B cell (primary cell): ENCODE data around the gene CABLES1. TPM values are rescaled to one million over a fixed set of nuclear protein-coding genes. Genes with fewer than 3 reads are reported as not detected.

ENCODE experiments used
- ATAC-seq: fragments of 200-7000 bp; cut with Tn5 transposase; one replicate; pipeline ENCODE4 v1.10.0; 2021; ENCODE audit warnings: low read depth, mild to moderate bottlenecking, moderate number of reproducible peaks, moderate library complexity
- CTCF ChIA-PET: fragments of 350-600 bp; sonication (Branson Sonifier 250); formaldehyde crosslinking; loops from one replicate; lab custom pipeline; 2021; ENCODE audit warnings: antibody characterized with exemption, inconsistent platforms; lab: Charles Lee
- POLR2A ChIA-PET: fragments of 350-600 bp; sonication (Branson Sonifier 250); formaldehyde crosslinking; loops from one replicate; lab custom pipeline; 2021; ENCODE audit warnings: antibody characterized with exemption; lab: Charles Lee
- DNase-seq: peaks from one replicate; pipeline ENCODE4 v3.0.0; 2013
- H2AFZ ChIP-seq: 2 replicates; pipeline ENCODE4 v1.6.1; 2012; ENCODE audit warnings: mild to moderate bottlenecking, low read depth, low read length; ENCODE audit not compliant: insufficient read depth, poor library complexity, severe bottlenecking
- H3K27ac ChIP-seq, 2 donors: 1 replicate in 1 of 2; 2 replicates in 1 of 2; pipeline ENCODE4 v1.5.1; 2012 to 2013; ENCODE audit warnings: low read length in 2 of 2, mild to moderate bottlenecking in 2 of 2, moderate library complexity in 1 of 2
- H3K27me3 ChIP-seq, 4 experiments: fragments of 200-600 bp in 1 of 4; sonication (generic) in 1 of 4; replicated peaks in 1 of 4; 1 replicate in 2 of 4; 2 replicates in 2 of 4; pipeline versions ENCODE4 v1.6.1 to v1.7.0; 2013 to 2016; ENCODE audit warnings: low read length in 3 of 4, mild to moderate bottlenecking in 2 of 4, mixed read lengths in 1 of 4, moderate library complexity in 1 of 4; ENCODE audit not compliant: insufficient read depth in 4 of 4, control insufficient read depth in 3 of 4; ENCODE audit errors: control extremely low read depth in 1 of 4
- H3K36me3 ChIP-seq, 2 experiments: replicated peaks in 1 of 2; 1 replicate in 1 of 2; 2 replicates in 1 of 2; pipeline versions ENCODE4 v1.6.1 to v1.7.1; 2013; ENCODE audit warnings: low read length in 1 of 2; ENCODE audit not compliant: insufficient read depth in 2 of 2, control insufficient read depth in 1 of 2; ENCODE audit errors: control extremely low read depth in 1 of 2, extremely low read depth in 1 of 2
- H3K4me1 ChIP-seq, 2 donors: fragments of 200-600 bp in 1 of 2; sonication (generic) in 1 of 2; 1 replicate in 1 of 2; 2 replicates in 1 of 2; pipeline versions ENCODE4 v1.5.1 to v1.6.1; 2013 to 2017; ENCODE audit warnings: low read length in 2 of 2; ENCODE audit not compliant: control insufficient read depth in 2 of 2, insufficient read depth in 2 of 2
- H3K4me2 ChIP-seq: replicated peaks from 2 replicates; pipeline ENCODE3; 2012; ENCODE audit warnings: mild to moderate bottlenecking, low read depth, low read length; ENCODE audit not compliant: poor library complexity, severe bottlenecking
- H3K4me3 ChIP-seq, 5 experiments: fragments of 200-600 bp in 1 of 5; sonication (generic) in 1 of 5; 1 replicate in 3 of 5; 2 replicates in 2 of 5; pipeline versions ENCODE4 v1.5.1 to v1.7.0; 2011 to 2016; ENCODE audit warnings: low read length in 4 of 5, mild to moderate bottlenecking in 4 of 5, low read depth in 2 of 5, control low read depth in 1 of 5, moderate library complexity in 1 of 5; ENCODE audit not compliant: insufficient read depth in 1 of 5; ENCODE audit errors: control extremely low read depth in 1 of 5, extremely low read depth in 1 of 5
- H3K79me2 ChIP-seq: fragments of 200-600 bp; sonication (generic); one replicate; pipeline ENCODE4 v1.6.0; 2016; ENCODE audit warnings: low read length; ENCODE audit not compliant: control insufficient read depth, insufficient read depth
- H3K9ac ChIP-seq: fragments of 200-600 bp; sonication (generic); 2 replicates; pipeline ENCODE4 v1.6.1; 2017; ENCODE audit warnings: mild to moderate bottlenecking, low read length, moderate library complexity
- H3K9me3 ChIP-seq, 3 donors: one replicate each; pipeline versions ENCODE4 v1.6.1 to v1.7.1; 2013; ENCODE audit warnings: low read length in 2 of 3; ENCODE audit not compliant: control insufficient read depth in 2 of 3, insufficient read depth in 1 of 3; ENCODE audit errors: control extremely low read depth in 1 of 3
- H4K20me1 ChIP-seq: 2 replicates; pipeline ENCODE4 v1.6.0; 2012; ENCODE audit warnings: mild to moderate bottlenecking, low read length; ENCODE audit not compliant: insufficient read depth, control insufficient read depth, poor library complexity, severe bottlenecking
- H3K27ac Mint-ChIP-seq: one replicate; pipeline ENCODE4 v1.8.0; 2021; ENCODE audit warnings: mixed read lengths
- H3K27me3 Mint-ChIP-seq: one replicate; pipeline ENCODE4 v1.8.0; 2021; ENCODE audit warnings: mixed read lengths
- H3K4me1 Mint-ChIP-seq: one replicate; pipeline ENCODE4 v1.8.0; 2021; ENCODE audit warnings: mixed read lengths
- H3K4me3 Mint-ChIP-seq: one replicate; pipeline ENCODE4 v1.8.0; 2021; ENCODE audit warnings: mixed read lengths
- H3K9me3 Mint-ChIP-seq: one replicate; pipeline ENCODE4 v1.8.0; 2022; ENCODE audit warnings: mixed read lengths; ENCODE audit not compliant: insufficient read depth
- CTCF ChIP-seq: fragments of 200-600 bp; IDR thresholded peaks from one replicate; pipeline ENCODE4 v1.8.0; 2022; ENCODE audit warnings: antibody characterized with exemption, mild to moderate bottlenecking
- EZH2 ChIP-seq: IDR thresholded peaks from 2 replicates; pipeline ENCODE4 v1.6.1; 2012; ENCODE audit warnings: borderline replicate concordance, low read depth, mild to moderate bottlenecking, moderate library complexity, low read length; ENCODE audit not compliant: insufficient read depth, poor library complexity, severe bottlenecking
- WGBS: methylation state at CpG from one replicate; pipeline ENCODE4 v1.1.5; 2013; ENCODE audit warnings: missing lambda C conversion rate; ENCODE audit not compliant: insufficient coverage; 5-methylcytosine and 5-hydroxymethylcytosine counted together
- intact Hi-C: fragments of 100-400 bp; cut with micrococcal nuclease; formaldehyde crosslinking; loops from one replicate; pipeline ENCODE4 v1.10.0; 2022
- polyA plus RNA-seq: library from polyadenylated mRNA; depleted of rRNA; stranded (reverse); fragments of >200 nt; gene quantifications from 2 replicates; pipeline ENCODE4 v1.2.3, GENCODE V29; 2012
- total RNA-seq, 2 donors: library from RNA; stranded (reverse); fragments of 120-200 nt in 1 of 2; gene quantifications; 1 replicate in 1 of 2; 2 replicates in 1 of 2; pipeline versions ENCODE4 v1.2.3 to v1.2.4, GENCODE V29; 2013 to 2022

The CABLES1 gene
- total and polyA plus RNA-seq, 2 donors (not counting 1 experiment from before 2014, with no cell fraction given): 0.30 to 56.3 TPM

DNA sequence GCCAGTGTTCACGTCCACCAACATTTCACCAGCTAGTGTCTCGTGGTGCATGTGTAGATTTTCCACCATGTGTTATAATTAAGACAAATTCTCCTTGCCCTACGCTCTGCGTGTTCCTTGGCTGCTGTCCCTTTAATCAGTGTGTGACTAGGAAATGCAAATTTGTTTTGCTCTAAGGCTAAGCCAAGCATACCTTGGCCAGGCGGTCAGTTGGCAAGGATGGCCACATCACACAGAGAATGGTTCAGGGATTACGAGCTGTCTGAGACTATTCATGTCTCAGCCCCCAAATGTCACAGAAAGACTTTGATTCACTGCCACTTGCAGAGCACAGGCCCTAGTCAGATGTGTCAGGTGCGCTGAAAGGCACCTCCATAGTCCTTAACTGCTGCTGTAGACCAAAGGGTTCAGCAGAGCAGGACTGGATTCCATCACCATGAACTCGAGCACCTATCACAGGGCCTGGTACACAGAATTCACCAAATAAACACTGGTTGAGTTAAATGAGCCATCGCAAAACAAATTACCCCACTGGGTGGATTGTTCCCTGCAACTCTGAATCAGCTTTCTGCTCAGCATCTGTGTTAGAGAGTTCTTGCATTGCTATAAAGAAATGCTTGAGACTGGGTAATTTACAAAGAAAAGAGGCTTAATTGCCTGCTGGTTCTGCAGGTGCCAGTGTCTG lies 128.4 kb downstream of the CABLES1 start:
- no peak overlapping the region for H3K4me3 Mint-ChIP-seq
- Histone ChIP-seq H3K27me3 (peaks cover 0 to 6% (median 0%) of the 10 kb centered on the region in 4 experiments), H2AFZ (no peak overlapping the region), H3K9me3 (peaks cover 0 to 4% (median under 1%) of the 10 kb centered on the region in 3 donors), H3K4me3 (no peak overlapping the region), H4K20me1 (no peaks in the 10 kb centered on the region), H3K4me2 (no peak overlapping the region), H3K36me3 (no peaks in the 10 kb centered on the region), H3K9ac (no peak overlapping the region), H3K79me2 (no peaks in the 10 kb centered on the region), H3K27ac (no peak overlapping the region), H3K4me1 (peaks cover 33 to 40% of the 10 kb centered on the region in 2 donors)
- no peaks in the 10 kb centered on the region for H3K9me3 Mint-ChIP-seq
- 98% methylated on average over 7 of the region's 9 CpGs for WGBS
- no peak for ATAC-seq
- H3K27me3 Mint-ChIP-seq: peaks cover 3% of the 10 kb centered on the region
- POLR2A ChIA-PET: interaction anchor here (0.6 to 0.7 kb wide), 3 partner anchors 35 to 95 kb away, joined by 3 to 15 read pairs (median 4); no protein-coding TSS in a partner anchor
- CTCF ChIA-PET: interaction anchor here (0.8 to 1.4 kb wide), 2 partner anchors 116 to 132 kb away, joined by 3 to 4 read pairs; no protein-coding TSS in a partner anchor
- TF ChIP-seq CTCF: no peak
- intact Hi-C loops: no loop called here
- H3K27ac Mint-ChIP-seq: no peak overlapping the region
- peaks cover 51% of the 10 kb centered on the region for H3K4me1 Mint-ChIP-seq
- DNase-seq: no peak

DNA sequence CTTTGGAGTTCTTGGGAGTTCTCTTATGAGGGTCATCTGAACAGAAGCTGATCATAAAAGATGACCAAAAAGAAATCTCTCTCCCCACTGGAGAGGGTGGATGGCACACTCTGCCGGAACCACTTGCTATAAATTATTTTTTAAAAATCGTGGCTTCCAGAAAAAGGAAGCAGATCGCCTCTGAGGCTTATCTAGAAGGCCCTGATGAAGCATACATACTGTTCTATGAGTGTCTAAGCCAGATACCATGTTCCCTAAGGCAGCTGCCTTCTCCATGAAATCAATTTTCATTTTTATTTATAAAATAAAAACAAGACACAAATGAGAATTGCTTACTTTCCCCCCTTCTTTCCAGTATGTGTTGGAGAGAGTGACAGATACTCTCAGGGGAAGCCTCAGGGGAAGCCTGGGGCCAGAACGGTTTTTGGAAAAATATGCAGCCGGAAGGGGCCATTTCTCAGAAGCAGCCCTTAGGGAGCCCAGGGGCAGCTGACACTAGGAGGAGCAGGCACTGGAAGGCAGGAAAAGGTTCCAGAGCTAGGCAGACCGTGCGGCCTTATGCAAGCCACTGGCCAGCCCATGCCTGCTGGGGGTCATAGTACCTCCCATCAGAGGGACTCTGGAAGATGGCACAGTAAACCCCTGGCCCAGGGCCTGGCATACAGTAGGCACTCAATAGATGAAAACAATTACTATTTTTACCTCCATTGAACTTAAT lies 130.6 kb downstream of the CABLES1 start:
- Histone ChIP-seq H4K20me1 (no peaks in the 10 kb centered on the region), H3K27me3 (no peaks in the 10 kb centered on the region), H3K9me3 (peaks cover 0 to 19% (median 18%) of the 10 kb centered on the region in 3 donors), H3K27ac (no peak overlapping the region), H3K4me3 (no peak overlapping the region), H2AFZ (no peak overlapping the region), H3K4me1 (peaks cover 17 to 23% of the 10 kb centered on the region in 2 donors), H3K4me2 (no peak overlapping the region), H3K9ac (no peak overlapping the region), H3K36me3 (no peaks in the 10 kb centered on the region), H3K79me2 (no peaks in the 10 kb centered on the region)
- Mint-ChIP-seq H3K4me3 (no peak overlapping the region), H3K27ac (no peak overlapping the region), H3K27me3 (no peaks in the 10 kb centered on the region), H3K4me1 (peaks cover 40% of the 10 kb centered on the region), H3K9me3 (peaks cover 10% of the 10 kb centered on the region)
- POLR2A ChIA-PET: no interaction called here
- no peak for ATAC-seq
- TF ChIP-seq CTCF (no peak), EZH2 (no peak)
- CTCF ChIA-PET: no interaction called here
- WGBS: 61% methylated on average over 7 of the region's 7 CpGs
- DNase-seq: no peak
- intact Hi-C loops: no loop called here
